WTC11 (cell line): ENCODE measurements around the gene NBAS. TPM values are rescaled to one million over a fixed set of nuclear protein-coding genes. Genes with fewer than 3 reads are reported as not detected.

Experiments
- ATAC-seq: fragments of 200-7000 bp; cut with Tn5 transposase; 2 replicates; pipeline ENCODE4 v1.10.0; 2021; ENCODE audit warnings: mild to moderate bottlenecking, moderate library complexity
- CTCF ChIA-PET: fragments of 300-600 bp; sonication (Branson Sonifier 250); formaldehyde crosslinking; loops from one replicate; lab custom pipeline; 2021; ENCODE audit warnings: antibody characterized with exemption; lab: Charles Lee
- POLR2A ChIA-PET: fragments of 350-600 bp; sonication (Branson Sonifier 250); formaldehyde crosslinking; loops from one replicate; lab custom pipeline; 2021; ENCODE audit warnings: antibody characterized with exemption; lab: Charles Lee
- DNase-seq: peaks from one replicate; pipeline ENCODE4 v3.0.0; 2021; ENCODE audit warnings: low spot score
- H3K27ac Mint-ChIP-seq: 2 replicates; pipeline ENCODE4 v1.8.0; 2021; ENCODE audit warnings: mixed read lengths
- H3K27me3 Mint-ChIP-seq: 2 replicates; pipeline ENCODE4 v1.8.0; 2021; ENCODE audit warnings: low read depth, mild to moderate bottlenecking, moderate library complexity, mixed read lengths
- H3K36me3 Mint-ChIP-seq: 2 replicates; pipeline ENCODE4 v1.8.0; 2021; ENCODE audit warnings: mixed read lengths
- H3K4me1 Mint-ChIP-seq: 2 replicates; pipeline ENCODE4 v1.8.0; 2022; ENCODE audit warnings: mixed read lengths
- H3K4me3 Mint-ChIP-seq: 2 replicates; pipeline ENCODE4 v1.8.0; 2021; ENCODE audit warnings: mild to moderate bottlenecking, moderate library complexity, mixed read lengths
- H3K9me3 Mint-ChIP-seq: 2 replicates; pipeline ENCODE4 v1.8.0; 2021; ENCODE audit warnings: mixed read lengths
- FOXK1 ChIP-seq: sonication (generic); formaldehyde crosslinking; IDR thresholded peaks from 2 replicates; pipeline ENCODE4 v1.8.0; 2022; ENCODE audit warnings: mild to moderate bottlenecking, moderate library complexity, missing genetic modification reagents
- FOXP1 ChIP-seq: sonication (generic); formaldehyde crosslinking; IDR thresholded peaks from 2 replicates; pipeline ENCODE4 v1.8.0; 2022; ENCODE audit warnings: missing genetic modification reagents, mild to moderate bottlenecking, moderate library complexity, borderline replicate concordance
- HMGA2 ChIP-seq: fragments of 250-450 bp; sonication (Bioruptor Pico); IDR thresholded peaks from 2 replicates; pipeline ENCODE4 v1.4.0; 2021; ENCODE audit warnings: mild to moderate bottlenecking, moderate library complexity
- IRF1 ChIP-seq: sonication (generic); formaldehyde crosslinking; IDR thresholded peaks from 2 replicates; pipeline ENCODE4 v1.8.0; 2023; ENCODE audit warnings: missing genetic modification reagents
- JAZF1 ChIP-seq: fragments of 250-450 bp; sonication (Bioruptor Pico); IDR thresholded peaks from 2 replicates; pipeline ENCODE4 v1.9.0; 2021; ENCODE audit warnings: moderate library complexity, mild to moderate bottlenecking, inconsistent platforms
- MYBL2 ChIP-seq: sonication (generic); formaldehyde crosslinking; IDR thresholded peaks from 2 replicates; pipeline ENCODE4 v1.8.1; 2023; ENCODE audit warnings: mild to moderate bottlenecking, moderate library complexity, missing genetic modification reagents
- PRDM15 ChIP-seq: sonication (generic); formaldehyde crosslinking; IDR thresholded peaks from 2 replicates; pipeline ENCODE4 v1.8.0; 2022; ENCODE audit warnings: missing genetic modification reagents
- SMAD4 ChIP-seq: sonication (generic); formaldehyde crosslinking; IDR thresholded peaks from 2 replicates; pipeline ENCODE4 v1.8.0; 2022; ENCODE audit warnings: mild to moderate bottlenecking, missing genetic modification reagents
- SOX15 ChIP-seq: fragments of 250-450 bp; sonication (Bioruptor Pico); IDR thresholded peaks from 2 replicates; pipeline ENCODE4 v1.9.0; 2021; ENCODE audit warnings: mild to moderate bottlenecking
- TEAD1 ChIP-seq: sonication (generic); formaldehyde crosslinking; IDR thresholded peaks from 2 replicates; pipeline ENCODE4 v1.8.0; 2022; ENCODE audit warnings: mild to moderate bottlenecking, missing genetic modification reagents
- TEAD4 ChIP-seq: sonication (generic); formaldehyde crosslinking; IDR thresholded peaks from 2 replicates; pipeline ENCODE4 v1.8.0; 2022; ENCODE audit warnings: mild to moderate bottlenecking, missing genetic modification reagents
- ZNF219 ChIP-seq: sonication (generic); formaldehyde crosslinking; IDR thresholded peaks from 2 replicates; pipeline ENCODE4 v1.8.0; 2023; ENCODE audit warnings: missing genetic modification reagents, mild to moderate bottlenecking, borderline replicate concordance
- ZNF263 ChIP-seq: sonication (generic); formaldehyde crosslinking; IDR thresholded peaks from 2 replicates; pipeline ENCODE4 v1.8.1; 2022; ENCODE audit warnings: low read depth, mild to moderate bottlenecking, moderate library complexity, missing genetic modification reagents
- ZNF281 ChIP-seq: sonication (generic); formaldehyde crosslinking; IDR thresholded peaks from 2 replicates; pipeline ENCODE4 v1.8.0; 2023; ENCODE audit warnings: mild to moderate bottlenecking, missing genetic modification reagents
- ZNF423 ChIP-seq: fragments of 250-450 bp; sonication (Bioruptor Pico); IDR thresholded peaks from 2 replicates; pipeline ENCODE4 v2.1.2; 2022; ENCODE audit warnings: mild to moderate bottlenecking, moderate library complexity
- total RNA-seq: library from RNA; stranded (reverse); gene quantifications from 3 replicates; pipeline ENCODE4 v1.2.3, GENCODE V29; 2021
- TF ChIP-seq, protein P1 (sequence below): fragments of 250-450 bp; sonication (Bioruptor Pico); conservative IDR thresholded peaks from 2 replicates; pipeline ENCODE4 v1.9.0; 2021; ENCODE audit warnings: mild to moderate bottlenecking
- TF ChIP-seq, protein P2 (sequence below): sonication (generic); formaldehyde crosslinking; IDR thresholded peaks from 2 replicates; pipeline ENCODE4 v1.8.0; 2022; ENCODE audit warnings: mild to moderate bottlenecking, missing genetic modification reagents

Gene NBAS
- total RNA-seq, 1 experiment from 2014 or later: 32.3 TPM

GRCh38 chr2:15557887-15558311, 3.2 kb downstream of the NBAS start:
- POLR2A ChIA-PET: no interaction called here
- CTCF ChIA-PET: interaction anchor here (1.2 to 1.7 kb wide), 2 partner anchors 12 to 19 kb away, joined by 3 to 12 read pairs; no protein-coding TSS in a partner anchor
- H3K36me3 Mint-ChIP-seq: 0 out of 2 replicates have a peak, but pooled peaks cover 3% of the 10 kb centered on the region
- no peaks in the 10 kb centered on the region; the same call in 1 of the 2 replicates for H3K27me3 Mint-ChIP-seq
- no peak overlapping the region for H3K27ac Mint-ChIP-seq
- no peak overlapping the region for H3K4me3 Mint-ChIP-seq
- no peak for ATAC-seq
- no peaks in the 10 kb centered on the region for H3K9me3 Mint-ChIP-seq
- H3K4me1 Mint-ChIP-seq: peaks cover 19% of the 10 kb centered on the region
- no peak for TF ChIP-seq MYBL2 (CRISPR knock-in tag)
- no peak for TF ChIP-seq FOXP1 (CRISPR knock-in tag)
- no peak for TF ChIP-seq ZNF263 (CRISPR knock-in tag)
- TF ChIP-seq PRDM15 (CRISPR knock-in tag): no peak
- TF ChIP-seq SOX15 (CRISPR knock-in tag): no peak
- no peak for TF ChIP-seq ZNF281 (CRISPR knock-in tag)
- DNase-seq: no peak

DNA sequence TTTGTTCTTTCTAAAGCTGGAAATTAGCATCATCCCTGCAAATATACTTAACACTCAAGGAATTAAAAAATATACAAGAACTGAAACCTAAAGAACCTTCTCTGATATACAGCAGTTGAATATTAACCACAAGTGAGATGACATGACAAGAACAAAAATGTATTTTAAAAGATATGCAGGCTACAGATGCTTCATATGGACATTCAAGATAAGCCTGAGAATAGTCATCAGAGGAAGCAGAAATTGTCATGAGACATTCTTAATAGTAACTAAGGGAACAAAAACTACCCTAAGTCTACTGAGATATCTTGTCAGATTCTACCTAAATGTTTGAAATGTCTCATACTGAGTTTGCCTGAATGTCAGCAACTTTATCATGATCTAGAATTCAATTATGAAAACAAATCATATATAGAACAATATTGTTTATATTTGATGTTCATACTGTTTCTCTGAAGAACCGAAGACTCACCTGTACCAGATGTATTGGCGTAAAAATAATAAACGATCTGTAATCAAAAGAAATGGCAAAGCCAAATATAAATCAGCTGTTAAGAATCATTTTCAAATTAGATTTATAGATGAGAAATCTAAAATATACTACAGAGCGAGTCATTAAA, 4.7 kb downstream of the NBAS start:
- H3K4me1 Mint-ChIP-seq: peaks cover 10% of the 10 kb centered on the region
- TF ChIP-seq, protein P1, sequence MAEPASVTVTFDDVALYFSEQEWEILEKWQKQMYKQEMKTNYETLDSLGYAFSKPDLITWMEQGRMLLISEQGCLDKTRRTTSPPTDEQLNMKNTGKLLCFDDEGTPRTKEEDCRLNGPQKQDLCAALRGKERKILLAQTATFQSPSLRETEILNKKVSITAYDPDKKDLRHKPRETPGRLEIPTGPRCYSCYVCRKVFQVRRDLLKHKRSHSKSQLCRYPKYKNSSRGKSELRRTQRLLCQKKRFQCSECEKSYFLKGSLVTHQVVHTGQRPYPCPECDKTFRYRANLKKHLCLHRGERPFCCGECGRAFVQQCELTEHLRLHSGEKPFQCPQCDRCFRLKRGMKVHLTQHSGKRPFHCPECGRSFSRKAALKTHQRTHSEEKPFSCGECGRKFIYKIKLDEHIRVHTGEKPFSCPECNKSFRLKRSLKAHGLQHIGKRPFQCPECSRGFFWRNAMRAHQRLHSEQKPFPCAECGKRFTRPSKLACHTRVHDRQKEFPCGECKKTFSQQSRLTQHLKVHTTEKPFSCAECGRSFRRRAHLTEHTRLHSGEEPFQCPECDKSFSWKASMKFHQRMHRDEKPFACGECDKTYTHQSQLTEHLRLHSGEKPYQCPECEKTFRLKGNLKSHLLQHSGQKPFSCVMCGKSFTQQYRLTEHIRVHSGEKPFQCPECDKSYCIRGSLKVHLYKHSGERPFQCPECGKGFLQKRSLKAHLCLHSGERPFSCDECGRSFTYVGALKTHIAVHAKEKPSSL (CRISPR knock-in tag): no peak
- TF ChIP-seq SMAD4 (CRISPR knock-in tag) (no peak), TEAD1 (CRISPR knock-in tag) (no peak), HMGA2 (CRISPR knock-in tag) (no peak), TEAD4 (CRISPR knock-in tag) (no peak), ZNF219 (no peak), SOX15 (CRISPR knock-in tag) (no peak), ZNF423 (CRISPR knock-in tag) (no peak), JAZF1 (CRISPR knock-in tag) (no peak), FOXK1 (CRISPR knock-in tag) (no peak), ZNF281 (CRISPR knock-in tag) (no peak), IRF1 (CRISPR knock-in tag) (no peak)
- TF ChIP-seq, protein P2, sequence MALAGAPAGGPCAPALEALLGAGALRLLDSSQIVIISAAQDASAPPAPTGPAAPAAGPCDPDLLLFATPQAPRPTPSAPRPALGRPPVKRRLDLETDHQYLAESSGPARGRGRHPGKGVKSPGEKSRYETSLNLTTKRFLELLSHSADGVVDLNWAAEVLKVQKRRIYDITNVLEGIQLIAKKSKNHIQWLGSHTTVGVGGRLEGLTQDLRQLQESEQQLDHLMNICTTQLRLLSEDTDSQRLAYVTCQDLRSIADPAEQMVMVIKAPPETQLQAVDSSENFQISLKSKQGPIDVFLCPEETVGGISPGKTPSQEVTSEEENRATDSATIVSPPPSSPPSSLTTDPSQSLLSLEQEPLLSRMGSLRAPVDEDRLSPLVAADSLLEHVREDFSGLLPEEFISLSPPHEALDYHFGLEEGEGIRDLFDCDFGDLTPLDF (CRISPR knock-in tag): no peak
- TF ChIP-seq, all 79 proteins: peak for 0
- Mint-ChIP-seq H3K27me3 (no peaks in the 10 kb centered on the region; the same call in 1 of the 2 replicates), H3K4me3 (no peak overlapping the region), H3K27ac (no peak overlapping the region), H3K36me3 (peaks cover 3% of the 10 kb centered on the region; the same call in 1 of the 2 replicates), H3K9me3 (no peaks in the 10 kb centered on the region)
- ChIA-PET CTCF (no interaction called here), POLR2A (no interaction called here)
- no peak for ATAC-seq
- DNase-seq: no peak
